Breast epithelium (tissue), 3 donors: ENCODE results near the gene ANKRD52.

Experiments
- CTCF ChIP-seq, 3 donors: fragments of 450-650 bp; IDR thresholded peaks; one replicate each; pipeline ENCODE4 v1.5.1; 2016 to 2017; ENCODE audit warnings: antibody characterized with exemption in 3 of 3, mild to moderate bottlenecking in 3 of 3, moderate library complexity in 3 of 3
- POLR2A ChIP-seq: fragments of 450-650 bp; IDR thresholded peaks from one replicate; pipeline ENCODE4 v1.6.1; 2016; ENCODE audit warnings: antibody characterized with exemption, mild to moderate bottlenecking, moderate library complexity
- POLR2AphosphoS5 ChIP-seq, 3 donors: sonication (generic); formaldehyde crosslinking; IDR thresholded peaks; one replicate each; pipeline ENCODE4 v1.6.1; 2017; ENCODE audit warnings: antibody characterized with exemption in 3 of 3

- TF ChIP-seq CTCF (IDR thresholded peaks at IDR 0.05) (no peak), POLR2AphosphoS5 (IDR thresholded peaks at IDR 0.05) (no peak), POLR2A (no peak)
These were observed 53.9 kb downstream of the ANKRD52 start for GRCh38 chr12:56204275-56204674.
